Inferior parietal cortex (tissue), 1 donor: ENCODE results near the gene CEP70.
A peak's percentile ranks its signal among the peaks of the same experiment; 100 is the strongest.
"Not testable (repeated sequence)": the region's sequence is repeated elsewhere in the genome, so short reads cannot be mapped to it uniquely, and the experiment has no call there.

Source experiments
- DNase-seq: peaks from one replicate; pipeline ENCODE4 v3.0.0-alpha.2; 2016; ENCODE audit errors: extremely low spot score

CEP70 gene

GRCh38 chr3:138511945-138512344 lies 82.1 kb downstream of the CEP70 start:
- DNase-seq = no peak

DNA sequence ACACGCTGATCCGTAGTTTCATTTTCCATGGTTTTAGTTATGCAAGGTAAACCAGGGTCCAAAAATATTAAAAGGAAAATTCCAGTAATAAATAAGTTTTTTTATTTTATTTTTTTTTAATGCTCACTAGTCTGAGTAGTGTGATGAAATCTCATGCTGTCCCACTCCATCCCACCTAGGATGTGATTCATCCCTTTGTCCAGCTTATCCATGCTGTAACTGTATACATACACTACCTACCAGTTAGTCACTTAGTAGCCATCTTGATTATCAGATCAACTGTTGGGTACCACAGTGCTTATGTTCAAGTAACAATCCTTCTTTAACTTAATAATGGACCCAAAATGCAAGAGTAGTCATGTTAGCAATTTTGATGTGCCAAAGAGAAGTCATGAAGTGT lies 84.5 kb downstream of the CEP70 start:
- DNase-seq = no peak

DNA sequence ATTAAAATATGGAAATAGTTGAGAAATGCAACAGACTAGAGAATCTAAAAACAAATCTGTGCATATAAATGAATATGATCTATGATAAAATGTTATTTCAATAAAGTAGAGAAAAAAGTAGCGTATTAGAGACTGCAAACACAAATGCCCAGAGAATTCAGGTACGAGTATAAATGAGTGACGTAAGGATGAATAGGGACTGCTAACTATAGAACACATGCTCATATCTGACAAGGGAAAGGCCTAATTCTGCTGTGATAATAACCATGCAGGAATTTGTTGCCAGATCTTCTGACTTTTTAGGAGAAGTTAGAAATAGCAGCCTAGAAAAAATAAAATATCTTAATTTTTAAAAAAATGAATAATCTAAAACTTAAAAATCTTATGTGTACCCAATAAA lies 86.5 kb downstream of the CEP70 start:
- no peak for DNase-seq

- no peak for DNase-seq
Measured at GRCh38 chr3:138498991-138499390, 95.1 kb downstream of the CEP70 start.

DNA sequence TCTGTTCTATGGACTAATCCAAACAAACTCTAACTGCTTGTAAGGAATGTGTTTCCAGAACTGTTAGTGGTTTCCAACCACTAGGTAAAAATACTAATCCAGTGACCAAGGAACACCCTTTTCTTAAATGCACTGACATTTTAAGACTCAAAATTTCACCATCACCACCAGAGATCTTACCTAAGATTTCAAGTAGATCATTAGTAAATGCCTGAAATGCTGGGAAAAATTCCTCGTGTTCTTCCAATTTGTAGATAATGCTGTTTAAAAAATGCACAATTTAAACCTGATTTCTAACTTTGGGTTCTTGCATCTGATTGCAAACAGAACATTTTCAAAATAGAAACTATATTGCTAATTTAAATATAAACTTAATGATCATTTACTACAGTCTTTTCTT lies 96.2 kb downstream of the CEP70 start:
- no peak for DNase-seq

GRCh38 chr3:138497021-138497420 lies 97.0 kb downstream of the CEP70 start:
- DNase-seq = no peak

DNA sequence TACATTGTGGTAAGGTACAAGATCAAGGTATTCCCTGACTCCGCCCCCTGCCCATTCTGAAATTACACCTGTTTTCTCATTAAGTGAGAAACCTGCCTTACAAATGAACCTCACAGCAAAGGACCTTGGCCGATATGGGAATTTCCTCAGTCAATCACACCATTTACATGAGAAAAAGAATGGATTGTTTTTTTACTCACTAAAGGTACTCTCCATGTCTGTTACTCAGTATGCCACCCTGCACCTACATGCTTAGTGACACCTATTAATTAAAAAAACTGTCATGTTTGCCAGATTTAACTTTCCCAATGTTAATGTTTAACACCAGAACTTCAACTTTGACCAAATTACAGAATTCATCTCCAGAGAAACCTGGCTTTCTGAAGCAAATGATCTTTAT lies 97.6 kb downstream of the CEP70 start:
- no peak for DNase-seq

DNA sequence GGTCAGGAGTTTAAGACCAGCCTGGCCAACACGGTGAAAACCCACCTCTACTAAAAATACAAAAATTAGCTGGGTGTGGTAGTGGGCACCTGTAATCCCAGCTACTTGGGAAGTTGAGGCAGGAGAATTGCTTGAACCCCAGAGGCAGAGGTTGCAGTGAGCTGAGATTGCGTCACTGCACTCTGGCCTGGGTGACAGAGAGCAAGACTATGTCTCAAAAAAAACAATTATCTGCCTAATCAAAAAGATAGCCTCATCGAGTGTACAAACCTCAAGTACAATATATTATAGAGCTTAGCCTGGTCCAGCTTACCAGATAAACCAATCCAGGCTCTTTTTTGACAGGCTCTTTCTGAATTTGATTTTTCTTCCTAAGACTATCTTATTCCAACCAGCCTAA lies 98.4 kb downstream of the CEP70 start:
- not testable (repeated sequence) for DNase-seq

GRCh38 chr3:138494607-138494929 lies 99.5 kb downstream of the CEP70 start:
- DNase-seq = no peak

DNA sequence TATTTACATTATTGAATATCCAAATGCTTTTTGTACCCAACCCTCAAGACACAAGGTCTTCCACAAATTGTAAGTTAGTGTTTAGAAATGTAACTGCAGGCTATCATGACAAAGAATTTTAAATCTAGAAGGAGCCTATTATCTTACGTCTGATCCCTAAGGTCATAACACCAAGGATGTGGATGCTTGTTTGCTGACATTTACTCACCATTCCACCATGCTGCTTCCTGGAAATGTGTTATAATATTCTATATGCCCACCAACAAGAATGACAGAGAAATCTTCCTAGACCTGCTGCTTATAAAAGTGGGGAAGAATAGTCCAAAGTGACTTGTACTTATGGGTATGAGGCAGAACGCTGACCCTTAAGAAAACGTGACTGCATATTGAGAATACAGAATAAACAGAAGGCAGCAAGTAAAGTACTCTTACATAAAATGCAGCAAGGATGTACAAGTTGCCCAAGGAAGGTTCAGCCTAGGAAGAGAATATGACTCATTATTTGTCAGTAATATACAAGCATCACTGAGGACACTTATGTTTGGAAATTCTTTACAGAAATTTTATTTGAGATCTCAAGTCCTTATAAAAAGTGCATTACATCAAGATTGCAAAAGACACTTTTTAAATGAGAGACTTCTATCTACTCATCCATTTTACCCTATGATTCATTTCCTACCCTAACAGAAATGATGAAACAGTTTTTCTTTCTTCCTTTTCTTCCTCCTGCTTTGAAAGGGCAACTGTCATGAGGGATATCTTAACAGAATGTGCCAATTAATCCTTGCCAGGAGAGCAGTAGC lies 100.1 kb downstream of the CEP70 start:
- peak; percentile 42 for DNase-seq

DNA sequence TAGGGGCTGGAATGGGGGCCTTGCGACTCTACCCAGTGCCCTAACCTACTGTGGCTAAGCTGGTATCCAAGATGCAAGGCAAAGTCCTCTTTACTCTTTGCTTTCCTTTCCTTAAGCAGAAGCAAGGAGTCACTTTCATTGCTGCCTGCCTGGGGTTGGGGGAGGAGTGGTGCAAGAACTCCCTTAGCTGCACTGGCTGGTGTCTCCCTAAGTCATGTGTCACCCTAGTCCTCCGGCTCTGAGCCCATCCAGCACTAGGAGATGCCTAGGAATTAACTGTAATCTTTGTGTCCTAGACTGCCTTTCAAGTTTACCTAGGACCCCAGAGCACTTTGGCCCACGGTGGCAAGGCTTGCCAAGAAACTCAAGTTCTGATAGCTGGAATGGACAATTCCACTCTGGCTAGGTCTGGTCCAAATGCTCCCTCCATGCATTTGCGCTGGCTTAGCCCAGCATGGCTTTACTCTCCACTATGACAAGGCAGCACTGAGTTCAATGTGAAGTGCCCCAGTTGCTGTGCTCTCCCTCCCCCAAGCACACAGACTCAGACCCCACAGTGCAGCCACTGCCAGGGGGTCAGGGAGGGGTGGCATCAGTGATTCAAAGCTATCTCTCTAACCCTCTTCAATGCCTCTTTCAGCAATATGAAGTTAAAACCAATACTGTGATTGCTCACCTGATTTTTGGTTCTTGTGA lies 100.9 kb downstream of the CEP70 start:
- no peak for DNase-seq

- DNase-seq = no peak
Measured at GRCh38 chr3:138491971-138492370, 102.1 kb downstream of the CEP70 start.

- not testable (repeated sequence) for DNase-seq
Measured at GRCh38 chr3:138486580-138486979, 107.5 kb downstream of the CEP70 start.

GRCh38 chr3:138484672-138485071 lies 109.4 kb downstream of the CEP70 start:
- DNase-seq = not testable (repeated sequence)

DNA sequence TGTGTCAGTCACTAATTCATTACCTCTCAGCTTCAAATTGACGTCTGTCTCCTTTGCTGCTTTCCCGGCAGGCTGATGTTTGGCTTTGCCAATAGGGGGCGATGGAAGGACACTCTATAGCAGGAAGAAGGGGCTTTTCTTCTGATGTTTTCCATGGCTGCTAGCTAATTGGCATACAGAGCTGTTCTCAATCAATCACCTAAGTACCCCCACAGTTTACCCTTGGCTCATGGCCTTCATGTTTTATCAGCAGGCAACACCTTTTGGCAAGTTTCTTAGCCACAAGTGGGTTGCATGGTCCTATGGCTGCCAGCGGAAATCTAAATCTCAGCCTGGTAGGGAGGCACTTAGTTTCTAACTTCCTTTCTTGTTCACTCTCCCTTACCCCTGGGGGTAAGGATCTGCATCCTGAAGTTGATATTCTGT lies 114.6 kb downstream of the CEP70 start:
- DNase-seq = no peak

DNA sequence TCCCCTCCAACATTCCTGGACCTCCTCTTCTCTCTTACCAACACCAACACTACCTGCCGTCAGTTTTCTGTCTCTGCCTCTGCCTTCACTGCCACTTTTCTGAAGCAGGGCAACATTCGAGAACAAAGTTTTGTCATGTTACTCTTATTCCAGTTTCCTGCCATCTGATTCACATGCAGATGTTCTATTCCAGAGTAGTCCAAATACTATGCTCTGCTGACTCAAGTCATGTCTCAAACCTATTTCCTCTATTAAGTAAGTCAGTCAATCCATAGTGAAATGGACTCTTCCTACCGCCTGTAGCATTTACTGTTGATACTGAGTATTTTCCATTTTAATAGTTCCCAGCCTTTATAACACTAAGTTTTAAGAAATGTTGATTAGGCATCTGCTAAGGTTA lies 116.3 kb downstream of the CEP70 start:
- DNase-seq = no peak

DNA sequence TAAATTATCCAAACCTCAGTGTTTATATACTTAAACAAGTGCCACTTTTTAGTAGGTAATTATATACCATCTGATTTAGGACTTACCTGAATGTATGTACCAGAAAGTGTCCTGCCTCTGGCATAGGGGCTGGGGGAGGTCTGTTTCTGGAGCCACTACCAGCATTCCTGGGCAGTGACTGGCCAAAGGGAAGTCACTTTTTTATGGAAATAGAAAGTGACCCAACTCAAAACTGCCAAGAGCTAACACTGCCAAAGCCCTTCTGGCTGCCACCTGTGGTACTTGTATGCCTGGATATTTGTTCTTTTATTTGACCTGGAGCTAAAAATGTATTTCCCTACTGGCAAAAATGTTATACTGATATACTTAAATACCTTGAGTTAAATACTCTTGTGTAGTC lies 116.9 kb downstream of the CEP70 start:
- DNase-seq = no peak

DNA sequence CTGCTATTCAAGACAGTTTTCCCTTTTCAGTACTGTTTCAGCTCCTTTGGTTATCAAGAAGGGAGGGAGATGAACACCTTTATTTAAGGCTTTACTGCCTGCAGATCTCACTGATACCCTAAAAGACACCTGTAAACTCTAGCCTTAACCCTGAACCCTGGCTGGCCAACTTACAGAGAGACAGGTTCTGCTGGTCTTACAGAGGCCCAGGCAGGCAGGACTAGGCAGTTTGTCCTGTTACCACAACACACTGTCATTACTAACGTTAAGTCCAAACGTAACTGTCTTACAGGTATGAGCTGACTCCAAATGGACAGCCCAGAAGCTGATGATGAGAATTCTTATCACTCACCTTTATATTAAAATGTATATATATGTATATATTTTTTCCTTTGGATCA lies 117.5 kb downstream of the CEP70 start:
- DNase-seq = no peak

DNA sequence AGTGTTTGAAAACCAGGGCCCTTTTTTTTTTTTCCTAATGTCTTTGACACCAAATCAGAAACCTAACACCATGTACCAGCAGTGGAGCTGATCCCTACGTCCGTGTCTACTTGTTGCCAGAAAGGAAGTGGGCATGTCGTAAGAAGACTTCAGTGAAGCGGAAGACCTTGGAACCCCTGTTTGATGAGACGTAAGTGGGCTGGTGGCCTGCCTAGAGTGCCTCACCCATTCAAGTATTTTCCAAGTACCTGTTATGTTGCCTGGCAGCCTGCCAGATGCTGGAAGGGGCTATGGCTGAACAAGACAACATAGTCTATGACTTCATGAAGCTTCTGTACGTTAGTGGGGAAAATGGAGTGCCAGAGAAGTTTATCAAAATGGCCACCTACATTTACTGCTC lies 119.9 kb downstream of the CEP70 start:
- DNase-seq = no peak

DNA sequence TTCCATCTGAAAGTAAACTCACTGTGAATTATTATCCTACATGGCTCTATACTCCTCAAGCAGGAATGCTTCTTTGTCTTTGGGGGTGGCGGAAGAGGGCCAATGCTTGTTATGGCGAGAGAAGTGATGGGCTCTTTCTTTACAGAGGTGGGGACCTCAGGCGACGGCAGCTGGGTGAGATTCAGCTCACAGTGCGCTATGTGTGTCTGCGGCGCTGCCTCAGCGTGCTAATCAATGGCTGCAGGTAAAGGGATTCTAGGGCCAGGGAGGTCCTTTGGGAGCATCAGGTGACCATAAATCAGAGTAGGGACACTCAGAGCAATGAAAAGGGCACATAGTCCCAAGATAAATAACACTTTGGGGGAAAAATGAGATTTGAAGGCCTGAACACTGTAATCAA lies 120.7 kb downstream of the CEP70 start:
- DNase-seq = no peak

DNA sequence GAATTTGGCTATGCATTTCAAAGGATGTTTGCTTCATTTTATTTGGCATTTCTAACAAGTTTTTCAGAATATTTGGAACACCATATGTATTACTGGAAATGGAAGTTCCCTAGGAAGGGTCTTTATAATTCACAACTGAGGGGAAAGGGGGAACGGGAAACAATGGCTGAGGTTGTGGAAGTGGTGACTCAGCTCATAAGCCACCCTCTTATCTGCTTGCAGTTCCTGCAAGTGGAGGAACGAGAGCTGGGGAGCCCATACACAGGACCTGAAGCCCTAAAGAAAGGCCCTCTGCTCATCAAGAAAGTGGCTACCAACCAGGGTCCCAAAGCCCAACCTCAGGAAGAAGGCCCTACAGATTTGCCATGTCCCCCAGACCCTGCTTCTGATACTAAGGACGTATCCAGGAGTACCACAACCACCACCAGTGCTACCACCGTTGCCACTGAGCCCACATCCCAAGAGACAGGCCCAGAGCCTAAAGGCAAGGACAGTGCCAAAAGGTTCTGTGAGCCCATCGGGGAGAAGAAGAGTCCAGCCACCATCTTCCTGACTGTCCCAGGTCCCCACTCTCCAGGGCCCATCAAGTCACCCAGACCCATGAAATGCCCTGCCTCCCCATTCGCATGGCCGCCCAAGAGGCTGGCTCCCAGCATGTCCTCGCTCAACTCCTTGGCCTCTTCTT lies 121.8 kb downstream of the CEP70 start:
- DNase-seq = no peak

DNA sequence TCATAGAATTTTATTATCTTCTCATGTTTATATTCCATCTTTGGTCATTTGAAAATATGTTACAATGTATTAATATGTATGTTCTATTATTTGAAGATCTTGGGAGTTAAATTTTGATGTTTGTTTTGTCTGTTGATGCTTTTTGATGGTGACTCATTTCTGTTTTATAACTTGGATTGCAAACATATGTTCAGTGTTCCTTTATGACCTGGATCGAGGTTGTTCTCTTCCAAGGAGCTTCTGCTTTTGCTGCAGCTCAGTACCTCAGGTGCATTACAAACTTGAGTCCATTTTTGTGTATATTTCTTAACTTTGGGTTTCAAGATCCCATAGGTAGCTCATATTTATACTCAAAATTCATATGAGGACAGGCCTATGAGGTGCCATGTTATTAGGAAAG lies 122.6 kb downstream of the CEP70 start:
- DNase-seq = no peak

GRCh38 chr3:138470687-138471086 lies 123.4 kb downstream of the CEP70 start:
- DNase-seq = no peak
